GM08714 (cell line): ENCODE data around the gene AP2A1.

Experiments used
- H3K4me3 ChIP-seq: fragments of 200-500 bp; sonication (Bioruptor generic); 2 replicates; pipeline ENCODE4 v1.5.1; 2014; ENCODE audit warnings: mild to moderate bottlenecking, low read length, inconsistent platforms
- ZNF274 ChIP-seq: IDR thresholded peaks from 2 replicates; pipeline ENCODE4 v1.6.1; 2012; ENCODE audit warnings: mild to moderate bottlenecking, low read depth, low read length

Gene AP2A1

DNA sequence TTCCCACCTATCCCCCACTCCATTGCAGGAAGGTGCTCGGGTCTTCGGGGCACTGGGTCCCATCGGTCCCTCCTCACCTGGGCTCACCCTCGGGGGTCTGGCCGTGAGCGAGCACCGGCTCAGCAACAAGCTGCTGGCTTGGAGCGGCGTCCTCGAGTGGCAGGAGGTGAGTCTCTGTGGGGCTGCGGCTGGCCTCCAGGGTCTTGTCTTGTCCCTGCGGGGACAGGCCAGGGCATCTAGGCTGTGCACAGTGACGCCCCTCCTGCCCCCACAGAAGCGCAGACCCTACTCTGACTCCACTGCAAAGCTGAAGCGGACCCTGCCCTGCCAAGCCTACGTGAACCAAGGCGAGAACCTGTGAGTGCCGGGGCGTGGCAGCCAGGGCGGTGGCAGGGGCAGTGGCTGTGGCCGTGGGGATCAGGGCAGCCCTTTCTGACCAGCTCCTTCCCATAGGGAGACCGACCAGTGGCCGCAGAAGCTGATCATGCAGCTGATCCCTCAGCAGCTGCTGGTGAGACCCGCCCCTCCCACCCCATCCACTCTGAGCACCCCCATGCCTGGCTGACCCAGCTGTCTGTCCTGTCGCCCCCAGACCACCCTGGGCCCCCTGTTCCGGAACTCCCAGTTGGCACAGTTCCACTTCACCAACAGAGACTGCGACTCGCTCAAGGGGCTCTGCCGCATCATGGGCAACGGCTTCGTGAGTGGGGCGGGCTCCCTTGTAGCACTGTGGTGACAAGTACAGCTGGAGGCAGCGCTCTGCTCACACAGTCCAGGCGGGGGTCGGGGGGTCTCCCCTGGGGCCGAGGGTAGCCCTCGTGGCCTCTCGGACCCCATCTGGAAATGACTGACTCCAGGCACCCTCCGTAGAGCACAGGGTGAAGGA is 87.8 kb downstream of the AP2A1 start:
- no peak for TF ChIP-seq ZNF274
- no peak overlapping the region for H3K4me3 ChIP-seq

DNA sequence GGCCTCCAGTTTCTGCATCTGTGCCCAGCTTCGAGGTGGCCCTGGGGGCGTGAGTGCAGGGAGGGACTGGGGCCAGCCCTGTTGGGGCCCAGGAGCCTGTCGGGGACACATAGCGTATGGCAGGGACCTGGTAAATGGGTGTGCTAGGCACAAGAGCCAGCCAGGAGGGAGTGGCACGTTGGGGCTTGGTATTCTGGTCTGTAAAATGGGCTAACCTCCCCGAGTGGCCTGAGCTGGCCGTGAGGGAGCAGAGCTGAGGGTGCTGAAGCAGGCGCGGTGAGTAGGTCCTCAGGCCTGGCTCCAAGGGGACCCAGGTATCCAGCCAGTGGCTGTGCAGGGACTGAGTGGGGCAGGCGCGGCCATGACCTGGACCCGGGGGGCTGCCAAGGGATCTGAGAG is 88.5 kb downstream of the AP2A1 start:
- H3K4me3 ChIP-seq: no peak overlapping the region
- no peak for TF ChIP-seq ZNF274

DNA sequence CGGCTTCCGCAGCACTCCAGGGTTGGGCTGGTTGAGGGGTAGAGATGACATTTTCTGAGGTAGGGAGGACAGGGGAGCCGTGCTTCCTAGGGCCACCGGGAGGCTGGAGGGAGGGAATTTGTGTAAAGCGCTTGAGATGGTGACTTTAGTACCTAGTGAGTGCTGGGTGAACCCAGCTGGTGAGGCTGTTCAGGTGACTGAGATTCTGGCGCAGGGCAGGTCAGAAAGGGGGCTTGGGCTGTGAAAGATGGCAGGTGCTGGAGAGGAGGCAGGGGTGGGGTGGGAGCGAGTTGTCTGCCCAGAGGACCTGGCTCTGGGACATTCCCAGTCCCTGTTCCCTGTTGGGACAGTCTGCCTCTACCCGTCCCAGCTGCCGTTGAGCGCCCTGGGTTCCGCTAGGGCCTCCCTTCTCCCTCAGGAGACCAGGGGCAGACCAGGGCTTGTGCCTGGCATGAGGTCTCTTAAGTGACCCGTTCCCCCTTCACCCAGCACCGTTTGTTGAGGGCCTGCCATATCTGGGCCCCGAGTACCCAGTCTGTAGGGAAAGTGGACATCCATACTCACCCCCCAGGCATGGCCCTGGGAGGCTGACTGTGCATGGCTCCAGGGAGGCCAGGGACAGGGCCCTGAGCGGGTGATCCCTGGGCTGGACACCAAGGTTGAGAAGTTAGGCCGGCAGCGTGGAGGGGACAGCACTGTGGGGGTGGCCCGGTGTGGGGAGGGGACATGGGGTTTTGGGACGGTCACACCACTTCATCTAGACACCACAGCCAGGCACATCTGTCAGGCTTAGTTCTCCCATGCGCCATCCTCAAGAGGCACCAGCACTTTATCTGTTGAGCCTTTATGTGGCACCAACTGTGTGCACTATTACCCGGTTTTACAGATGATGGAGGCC is 89.1 kb downstream of the AP2A1 start:
- no peak for TF ChIP-seq ZNF274
- no peak overlapping the region for H3K4me3 ChIP-seq

DNA sequence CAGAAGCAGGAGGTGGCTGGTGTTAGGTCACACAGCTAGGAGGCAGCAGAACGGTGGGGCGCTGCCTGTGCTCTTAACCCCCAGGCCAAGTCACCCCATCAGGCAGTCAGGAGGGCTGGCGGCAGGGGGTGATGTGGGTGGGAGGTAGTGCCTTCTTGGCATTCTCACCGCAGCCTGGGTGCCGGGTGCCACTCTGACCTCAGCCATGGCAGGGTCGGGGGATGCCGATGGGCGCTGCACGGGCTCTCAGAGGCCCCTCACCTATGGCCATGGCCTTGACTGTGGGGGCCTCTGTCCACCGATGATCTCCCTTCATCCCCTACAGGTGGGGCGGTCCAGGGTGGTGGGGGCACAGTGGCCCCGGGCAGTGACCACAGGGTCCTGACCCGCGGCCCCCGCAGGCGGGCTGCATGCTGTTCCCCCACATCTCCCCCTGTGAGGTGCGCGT is 89.8 kb downstream of the AP2A1 start:
- no peak for TF ChIP-seq ZNF274
- H3K4me3 ChIP-seq: no peak overlapping the region
